ENCODE measurements around the gene REG3A.

- TF ChIP-seq, protein P1, sequence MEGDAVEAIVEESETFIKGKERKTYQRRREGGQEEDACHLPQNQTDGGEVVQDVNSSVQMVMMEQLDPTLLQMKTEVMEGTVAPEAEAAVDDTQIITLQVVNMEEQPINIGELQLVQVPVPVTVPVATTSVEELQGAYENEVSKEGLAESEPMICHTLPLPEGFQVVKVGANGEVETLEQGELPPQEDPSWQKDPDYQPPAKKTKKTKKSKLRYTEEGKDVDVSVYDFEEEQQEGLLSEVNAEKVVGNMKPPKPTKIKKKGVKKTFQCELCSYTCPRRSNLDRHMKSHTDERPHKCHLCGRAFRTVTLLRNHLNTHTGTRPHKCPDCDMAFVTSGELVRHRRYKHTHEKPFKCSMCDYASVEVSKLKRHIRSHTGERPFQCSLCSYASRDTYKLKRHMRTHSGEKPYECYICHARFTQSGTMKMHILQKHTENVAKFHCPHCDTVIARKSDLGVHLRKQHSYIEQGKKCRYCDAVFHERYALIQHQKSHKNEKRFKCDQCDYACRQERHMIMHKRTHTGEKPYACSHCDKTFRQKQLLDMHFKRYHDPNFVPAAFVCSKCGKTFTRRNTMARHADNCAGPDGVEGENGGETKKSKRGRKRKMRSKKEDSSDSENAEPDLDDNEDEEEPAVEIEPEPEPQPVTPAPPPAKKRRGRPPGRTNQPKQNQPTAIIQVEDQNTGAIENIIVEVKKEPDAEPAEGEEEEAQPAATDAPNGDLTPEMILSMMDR (IDR thresholded peaks at IDR 0.05 in 2 of 3, conservative IDR thresholded peaks at IDR 0.05 in 1 of 3; ENCODE audit: control insufficient read depth in 2 of 3, extremely low read depth in 1 of 3, insufficient read depth in 1 of 3, low read depth in 3 of 3, low read length in 3 of 3): no peak
- TF ChIP-seq POLR2A (IDR thresholded peaks at IDR 0.05; ENCODE audit: low read depth, low read length): no peak
- no peak for TF ChIP-seq YBX1 (IDR thresholded peaks at IDR 0.05)
- TF ChIP-seq BHLHE40 (IDR thresholded peaks at IDR 0.05; ENCODE audit: borderline replicate concordance in 1 of 2, low read depth in 2 of 2, low read length in 1 of 2): no peak
Observed at GRCh38 chr2:79112269-79112668, 47.3 kb downstream of the REG3A start.
